GM21367 (cell line): ENCODE data around the gene FAR2.
"Not testable (repeated sequence)": the region's sequence is repeated elsewhere in the genome, so short reads cannot be mapped to it uniquely, and the experiment has no call there.

Experiments
- ATAC-seq: cut with Tn5 transposase; IDR thresholded peaks from one replicate; pipeline ENCODE4 v1.9.1; 2021; ENCODE audit not compliant: unreplicated experiment

The FAR2 gene

DNA sequence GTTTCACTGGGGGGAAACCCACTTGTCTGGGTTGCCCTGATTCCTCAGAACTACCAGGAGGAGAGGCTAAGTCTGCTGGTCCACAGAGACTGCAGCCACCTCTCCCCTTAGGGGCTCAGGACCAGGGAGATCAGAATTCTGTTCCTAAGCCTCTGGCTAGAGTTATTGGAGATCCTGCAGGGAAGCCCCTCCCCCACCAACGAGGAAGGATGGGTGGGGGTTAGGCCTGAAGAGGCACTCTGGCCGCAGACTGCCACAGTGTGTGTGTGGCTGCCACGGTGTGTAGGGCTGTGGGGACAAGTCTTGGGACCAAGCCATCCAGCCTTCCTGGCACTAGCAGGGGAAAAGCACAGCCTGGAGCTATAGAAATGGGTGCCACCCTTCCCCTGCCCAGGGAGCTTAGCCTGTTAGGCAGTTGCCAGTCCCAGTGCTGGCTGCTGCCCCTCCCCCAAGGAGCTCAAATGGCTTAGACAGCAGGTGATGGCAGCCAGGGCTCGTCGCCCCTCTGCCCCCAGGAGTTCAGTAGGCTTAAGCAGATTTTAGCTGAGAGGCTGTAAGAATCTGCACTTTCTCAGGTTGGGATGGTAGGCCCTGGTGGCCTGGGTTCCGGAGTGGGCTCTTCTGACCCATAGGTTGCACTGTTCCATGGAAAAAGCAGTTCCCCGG, 124.2 kb downstream of the FAR2 start:
- no peak for ATAC-seq

DNA sequence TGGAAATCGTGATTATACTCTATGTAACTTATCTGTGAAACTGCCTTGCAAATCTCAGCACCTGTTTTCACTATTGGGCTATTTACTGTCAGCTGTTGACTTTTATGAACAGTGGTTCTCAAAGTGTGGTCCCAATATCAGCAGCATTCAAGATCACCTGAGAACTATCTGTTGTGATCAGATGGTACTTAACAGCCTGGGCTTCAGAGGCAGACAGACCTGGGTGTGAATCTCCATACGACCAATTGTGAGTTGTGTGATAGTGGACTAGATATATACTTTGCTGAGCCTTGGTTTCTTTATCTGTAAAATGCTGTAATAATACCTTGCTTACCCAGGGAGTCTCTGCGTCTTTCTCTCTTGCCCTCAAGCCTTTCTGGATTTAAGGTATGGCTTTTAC, 126.8 kb downstream of the FAR2 start:
- no peak for ATAC-seq

DNA sequence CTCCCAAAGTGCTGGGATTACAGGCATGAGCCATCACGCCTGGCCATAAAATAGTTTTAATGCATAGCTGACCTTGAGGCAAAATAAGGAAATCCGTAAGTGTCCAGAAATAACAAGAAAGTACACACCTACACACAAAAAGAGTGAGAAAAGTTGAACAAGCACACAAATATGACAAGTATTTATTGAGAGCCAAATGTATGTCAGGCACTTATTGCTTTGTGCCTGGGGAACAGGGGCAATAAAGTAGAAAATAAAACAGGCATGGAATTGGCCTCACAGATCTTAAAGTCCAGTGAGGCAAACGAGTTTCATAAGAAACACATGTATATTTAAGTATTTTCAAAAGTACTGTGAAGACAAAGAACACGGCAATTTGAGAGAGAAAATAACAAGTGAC, 128.2 kb downstream of the FAR2 start:
- ATAC-seq, result no peak

DNA sequence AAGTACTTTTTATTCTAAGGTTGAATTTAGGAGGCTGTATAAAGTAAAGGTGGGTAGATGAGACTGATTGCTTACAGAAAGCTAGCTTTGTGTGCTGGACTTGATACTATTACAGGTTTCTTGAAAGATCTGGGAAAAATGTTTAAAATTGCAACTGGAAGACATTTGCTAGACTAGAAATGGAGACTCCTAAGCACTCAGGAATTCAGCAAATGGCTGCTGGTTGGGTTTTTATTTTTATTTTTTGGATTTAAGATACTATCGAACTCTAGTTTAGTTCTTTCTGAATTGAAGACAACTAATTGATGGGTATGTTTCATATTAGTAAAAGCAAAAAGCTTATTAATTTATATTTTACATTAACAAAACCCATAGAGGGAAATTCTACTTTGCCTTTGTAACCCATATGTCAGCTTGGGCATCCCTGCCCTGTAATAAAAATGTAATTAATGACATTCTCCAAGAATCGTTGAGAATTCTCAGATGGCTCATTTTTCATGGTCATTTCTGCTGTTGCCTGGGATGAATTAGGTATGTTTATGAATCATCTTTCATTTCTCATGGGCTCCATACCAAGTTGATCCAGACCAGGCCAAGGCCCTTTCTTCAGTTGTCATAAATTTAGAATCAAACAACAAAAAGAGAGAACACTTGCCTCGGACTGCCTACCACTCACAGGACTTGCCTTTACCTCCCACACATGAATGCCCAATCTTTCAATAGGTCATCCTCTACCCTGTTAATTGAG, 129.8 kb downstream of the FAR2 start:
- no peak for ATAC-seq

DNA sequence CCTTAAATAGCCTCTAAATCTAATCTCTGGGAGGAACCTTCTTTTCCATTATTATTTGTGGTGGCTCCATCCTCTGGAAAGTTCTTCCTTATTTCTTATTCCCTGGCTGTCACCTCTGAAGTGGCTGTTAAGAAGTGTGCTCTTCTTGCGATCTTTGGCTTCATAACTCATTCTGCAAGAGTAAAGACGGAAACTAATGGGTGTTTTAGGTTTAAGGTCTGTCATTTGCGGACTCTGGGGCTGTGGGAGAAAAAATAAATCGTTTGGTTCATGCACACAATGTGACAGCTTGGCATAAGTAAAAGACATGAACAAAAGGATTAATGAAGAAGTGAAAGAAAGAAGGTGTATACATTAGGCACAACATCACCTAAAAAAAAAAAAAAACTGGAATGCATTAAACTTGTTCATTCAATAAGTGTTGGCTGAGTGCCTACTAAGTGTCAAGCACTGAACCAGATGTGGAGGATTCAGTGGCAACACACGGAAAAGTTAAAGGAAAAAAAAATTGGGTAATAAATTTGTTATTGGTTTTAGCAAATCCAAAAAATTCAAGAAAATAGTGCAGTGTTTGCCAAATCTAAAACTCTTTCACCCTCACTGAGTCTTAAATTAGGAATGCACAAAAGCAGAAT, 132.4 kb downstream of the FAR2 start:
- no peak for ATAC-seq

DNA sequence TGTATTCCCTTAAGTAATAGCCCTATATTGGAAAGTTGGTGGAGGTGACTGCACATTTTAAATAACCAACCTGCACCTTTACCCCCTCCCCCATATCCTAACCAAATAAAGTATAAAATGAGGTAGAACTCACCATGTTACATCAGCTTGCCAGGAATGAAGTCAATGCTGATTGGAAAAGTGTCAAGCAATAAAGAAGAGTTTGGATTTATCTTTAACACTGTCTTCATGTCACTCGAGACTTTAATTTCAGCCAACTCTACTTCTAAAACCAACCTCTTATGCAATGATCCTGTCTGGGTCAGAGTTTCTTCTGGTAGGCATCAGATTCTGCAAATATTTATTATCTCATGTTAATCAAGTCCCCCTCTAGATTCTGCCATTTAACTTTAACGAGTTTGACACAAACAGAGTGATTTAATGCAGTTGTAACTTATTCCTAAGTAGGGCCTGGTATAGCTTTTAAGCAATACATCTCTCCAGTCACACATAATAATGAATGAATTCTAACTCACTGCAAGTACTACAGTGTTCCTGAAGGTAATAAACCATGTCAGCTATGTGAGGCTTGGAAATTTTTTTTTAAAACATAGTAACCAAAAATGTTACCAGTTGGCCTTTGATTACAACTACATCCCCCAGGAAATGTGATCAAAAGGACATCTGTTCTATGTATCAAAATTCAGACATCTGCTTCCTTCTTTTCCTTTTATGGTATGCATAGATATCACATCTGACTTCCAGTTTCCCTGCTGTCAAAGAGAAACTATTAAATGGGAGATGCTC, 133.1 kb downstream of the FAR2 start:
- no peak for ATAC-seq

DNA sequence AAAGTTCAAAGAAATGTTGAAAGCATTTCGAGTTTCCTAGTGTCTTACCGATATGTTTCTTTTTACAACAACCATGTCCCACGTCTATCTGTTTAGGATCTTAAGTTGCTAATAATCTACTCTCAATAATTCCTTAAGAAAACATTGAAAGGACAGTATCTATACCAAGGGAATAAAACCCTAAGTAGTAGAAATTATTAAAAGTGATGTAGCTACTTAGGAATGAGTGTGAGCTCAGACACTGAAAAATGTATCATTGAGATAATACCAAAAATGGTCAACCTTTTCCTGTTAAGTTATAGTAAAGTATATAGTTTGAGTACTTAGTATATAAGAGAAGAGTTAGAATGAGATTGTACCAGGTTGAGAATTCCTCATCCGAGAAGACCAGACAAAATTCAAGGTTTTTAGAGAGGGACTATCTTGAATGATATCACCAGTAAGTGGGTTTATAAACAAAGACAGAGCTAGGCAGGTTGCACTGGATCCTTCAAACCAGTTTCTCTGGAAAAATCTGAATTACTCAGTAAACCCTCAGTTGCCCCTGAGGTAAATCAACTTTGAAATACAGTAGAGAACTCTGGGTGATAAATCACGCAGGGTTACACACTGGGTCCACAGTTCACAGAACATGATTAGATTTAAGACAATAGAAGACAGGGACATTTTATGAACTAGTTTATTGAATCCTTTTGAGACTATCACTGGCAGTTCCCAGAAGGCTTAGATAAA, 135.1 kb downstream of the FAR2 start:
- no peak for ATAC-seq

DNA sequence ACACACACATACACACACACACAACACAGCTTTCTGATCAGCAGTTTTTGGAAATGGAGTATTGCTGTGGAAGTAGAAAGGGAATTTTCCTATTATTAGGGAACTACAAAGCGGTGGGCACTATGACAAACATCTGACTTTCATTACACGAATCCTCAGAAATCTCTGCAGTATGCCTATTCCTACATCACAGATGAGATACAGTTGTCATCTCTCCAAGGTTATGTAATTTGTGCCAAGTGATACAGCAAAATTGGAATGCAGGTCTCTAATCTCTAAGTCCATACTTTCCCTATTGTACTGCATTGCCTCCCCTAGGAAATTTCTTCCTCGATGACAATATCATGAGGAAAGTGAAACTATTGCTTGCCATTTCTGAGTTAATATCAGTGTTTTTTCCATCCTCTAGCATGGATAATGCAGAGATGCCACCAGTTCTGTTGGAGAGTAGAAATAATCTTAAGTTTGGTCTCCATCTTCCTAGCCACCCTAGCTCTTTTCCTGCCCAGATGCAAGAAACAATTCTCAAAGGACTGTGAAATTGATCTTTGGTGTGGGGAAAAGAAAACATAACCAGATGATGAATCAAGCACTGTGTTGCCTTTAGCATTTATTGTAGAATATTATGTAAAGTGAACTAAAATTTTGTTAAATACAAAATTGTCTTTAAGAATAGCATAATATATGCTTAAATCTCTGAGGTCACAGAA, 137.2 kb downstream of the FAR2 start:
- ATAC-seq, result no peak

DNA sequence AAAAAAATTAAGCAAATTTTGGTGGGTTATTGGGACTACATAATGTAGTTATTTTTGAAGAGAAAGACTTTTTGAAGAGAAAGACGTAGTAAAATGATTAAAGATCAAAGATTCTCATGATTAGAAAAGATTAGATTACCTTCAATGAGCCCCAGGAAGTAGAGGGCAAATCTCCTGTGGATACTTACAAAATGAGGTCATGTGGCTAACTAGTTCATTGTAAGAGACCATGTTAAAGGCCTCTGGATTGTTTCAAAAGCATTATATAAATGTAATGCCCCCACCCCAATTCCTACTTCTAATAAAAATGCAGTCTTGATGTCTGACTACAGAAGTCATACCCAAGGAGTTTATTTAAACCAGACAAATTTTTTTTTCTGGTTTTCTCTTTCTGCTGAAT, 138.5 kb downstream of the FAR2 start:
- ATAC-seq, result no peak

DNA sequence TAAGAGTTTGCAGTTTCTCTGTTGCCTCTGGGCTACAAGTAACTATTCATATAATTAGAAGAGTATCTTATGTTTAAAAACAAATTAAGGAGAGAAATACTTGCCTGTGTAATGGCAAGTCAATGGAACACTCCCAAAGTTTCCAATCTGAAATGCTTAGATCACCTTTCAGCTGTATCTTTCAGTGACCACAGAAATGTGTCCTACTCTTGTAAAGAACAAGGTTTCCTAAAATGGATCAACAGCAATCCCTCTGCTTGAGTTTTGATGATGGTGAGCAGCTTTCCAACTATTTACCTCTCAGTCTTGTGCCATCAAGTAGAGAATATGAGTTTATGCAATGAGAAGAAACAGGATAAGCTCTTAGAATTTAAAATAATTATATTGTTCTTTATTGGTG, 139.0 kb downstream of the FAR2 start:
- ATAC-seq, result no peak

DNA sequence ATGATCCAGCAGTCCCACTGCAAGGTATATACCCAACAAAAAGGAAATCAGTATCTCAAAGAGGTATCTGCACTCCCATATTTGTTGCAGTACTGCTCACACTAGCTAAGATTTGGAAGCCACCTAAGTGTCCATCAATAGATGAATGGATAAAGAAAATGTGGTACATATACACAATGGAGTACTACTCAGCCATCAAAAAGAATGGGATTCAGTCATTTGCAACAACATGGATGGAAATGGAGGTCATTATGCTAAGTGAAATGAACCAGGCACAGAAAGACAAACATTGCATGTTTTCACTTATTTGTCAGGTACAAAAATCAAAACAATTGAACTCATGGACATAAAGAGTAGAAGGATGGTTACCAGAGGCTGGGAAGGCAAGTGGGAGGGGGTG, 141.4 kb downstream of the FAR2 start:
- ATAC-seq, result not testable (repeated sequence)

DNA sequence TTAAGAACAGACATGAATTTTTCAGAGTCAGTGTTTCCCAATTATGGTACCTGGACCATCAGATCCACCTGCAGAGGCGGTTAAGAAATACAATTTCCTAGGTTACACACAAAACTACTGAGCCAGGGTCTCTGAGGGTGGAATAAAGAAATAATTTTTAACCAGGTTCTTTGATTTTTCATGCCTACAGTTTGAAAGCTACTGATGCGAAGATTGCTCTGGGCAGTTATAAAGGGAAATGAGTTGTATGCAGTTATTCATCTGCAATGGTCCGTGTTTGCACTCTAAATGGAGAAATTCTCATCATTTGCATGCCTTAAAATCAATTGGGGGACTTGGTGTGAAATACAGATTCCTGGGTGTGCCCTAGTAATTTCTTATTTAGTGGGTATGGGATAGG, 142.1 kb downstream of the FAR2 start:
- no peak for ATAC-seq

DNA sequence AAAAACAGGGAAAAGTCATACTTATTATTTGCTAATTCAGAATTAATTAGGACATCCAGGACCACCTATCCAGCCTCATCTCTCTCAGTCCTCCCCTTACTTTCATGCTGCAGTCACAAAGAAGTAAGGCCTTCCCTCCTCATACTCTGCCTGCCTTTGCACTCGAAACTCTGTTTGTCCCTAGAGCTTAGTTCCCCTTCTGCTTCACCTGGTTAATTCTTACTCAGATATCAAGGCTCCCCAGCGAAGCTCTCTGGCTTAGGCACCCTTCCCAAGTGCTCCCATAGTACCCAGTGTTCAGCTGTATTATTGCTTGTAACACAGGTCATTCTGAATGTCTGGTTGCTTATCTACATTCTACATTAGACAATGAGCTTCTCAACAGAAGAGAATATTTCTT, 150.6 kb downstream of the FAR2 start:
- ATAC-seq, result no peak

DNA sequence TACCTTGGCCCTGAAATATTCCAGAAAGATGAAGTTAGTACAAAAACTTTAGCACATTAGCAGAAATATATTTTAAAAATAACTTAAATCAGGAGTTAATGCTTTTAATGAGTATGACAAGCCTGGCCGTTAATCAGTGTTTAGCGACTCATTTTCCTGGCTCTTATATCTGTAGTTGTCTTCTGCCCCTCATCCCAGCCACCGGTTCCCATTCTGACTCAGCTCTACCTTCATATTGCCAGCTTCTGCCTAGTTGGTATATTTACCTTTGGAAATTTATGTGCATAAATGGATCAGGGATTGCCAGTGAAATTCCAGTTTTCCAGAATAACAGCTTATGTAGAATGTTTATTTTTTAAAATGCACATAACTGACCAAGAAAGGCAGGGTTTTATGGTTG, 152.0 kb downstream of the FAR2 start:
- ATAC-seq, result no peak

DNA sequence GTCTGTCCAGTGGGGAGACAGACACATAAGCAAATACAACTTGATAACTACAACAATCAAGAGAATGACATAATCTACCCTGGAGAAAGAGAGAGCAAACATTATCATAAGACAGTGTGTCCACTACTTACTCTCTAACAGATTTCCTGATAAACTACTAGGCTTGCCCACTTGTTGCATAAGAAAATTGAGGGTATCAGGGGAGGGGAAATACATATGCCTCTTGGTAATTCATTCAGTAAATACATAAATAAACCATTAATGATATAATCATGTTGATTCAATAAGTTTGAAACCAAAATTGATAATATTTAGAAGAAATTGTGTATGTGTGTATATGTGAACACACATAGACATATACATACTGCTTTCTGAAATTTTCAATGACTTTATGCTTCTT, 155.3 kb downstream of the FAR2 start:
- no peak for ATAC-seq

DNA sequence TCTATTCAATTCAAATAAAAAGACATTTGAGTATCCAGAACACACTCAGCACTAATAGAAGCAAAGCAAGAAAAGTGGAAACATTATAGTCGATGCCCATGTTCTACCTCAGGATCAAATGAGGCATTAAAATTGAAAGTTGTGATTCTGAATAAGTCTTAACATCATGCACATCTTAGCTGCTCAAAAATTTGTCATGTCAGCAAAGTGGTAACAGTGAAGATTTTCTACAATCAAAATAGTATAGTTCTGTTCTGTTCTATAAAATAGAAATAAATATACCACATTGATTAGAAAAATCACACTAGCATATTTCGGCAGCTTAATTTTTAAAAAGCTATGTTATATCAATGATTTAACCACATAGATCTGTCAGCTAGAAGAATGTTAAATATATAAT, 157.2 kb downstream of the FAR2 start:
- no peak for ATAC-seq

DNA sequence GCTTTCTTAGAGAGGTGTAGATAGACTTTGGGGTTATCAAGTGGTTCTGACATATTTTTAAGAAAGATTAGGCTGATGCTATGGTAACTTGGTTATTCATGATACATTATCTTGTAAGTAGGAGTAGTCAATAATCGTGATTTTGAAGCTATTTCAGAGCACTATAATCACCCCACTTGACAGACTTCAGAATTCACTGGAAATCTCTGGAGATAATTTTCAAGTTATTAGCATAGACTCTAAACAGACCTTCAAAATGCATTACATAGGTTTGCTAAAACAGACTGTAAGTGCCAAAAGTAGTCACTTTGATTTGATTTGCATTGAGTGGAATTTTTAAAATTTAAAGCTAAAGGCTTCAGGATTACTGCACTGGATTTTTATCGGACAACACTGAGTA, 157.6 kb downstream of the FAR2 start:
- no peak for ATAC-seq

DNA sequence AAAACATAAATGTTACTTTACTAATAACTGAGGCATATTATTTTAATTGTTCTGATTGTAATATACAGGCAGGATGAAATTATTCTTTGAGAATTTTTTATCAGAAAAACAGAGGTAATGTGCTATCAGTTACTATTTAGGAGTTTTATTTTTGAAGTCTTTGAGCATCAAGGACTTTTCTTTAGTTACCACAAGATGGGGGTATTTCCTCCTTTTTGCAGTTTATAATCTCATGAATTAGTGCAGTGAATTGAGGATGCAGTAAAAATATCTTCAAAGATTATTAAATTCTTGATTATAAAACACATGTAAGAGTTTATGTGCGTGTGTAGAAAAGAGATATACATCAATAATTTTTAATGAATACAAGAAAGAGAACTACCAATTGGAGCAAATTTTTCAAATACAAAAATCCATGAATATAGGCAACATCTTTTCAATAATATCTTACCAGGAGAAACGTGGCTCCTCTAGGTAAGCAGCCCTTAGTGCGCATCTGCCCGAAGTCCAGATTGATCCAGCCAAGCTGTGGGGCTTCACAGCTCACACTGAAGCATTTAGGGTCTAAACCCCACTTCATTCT, 160.3 kb downstream of the FAR2 start:
- no peak for ATAC-seq

DNA sequence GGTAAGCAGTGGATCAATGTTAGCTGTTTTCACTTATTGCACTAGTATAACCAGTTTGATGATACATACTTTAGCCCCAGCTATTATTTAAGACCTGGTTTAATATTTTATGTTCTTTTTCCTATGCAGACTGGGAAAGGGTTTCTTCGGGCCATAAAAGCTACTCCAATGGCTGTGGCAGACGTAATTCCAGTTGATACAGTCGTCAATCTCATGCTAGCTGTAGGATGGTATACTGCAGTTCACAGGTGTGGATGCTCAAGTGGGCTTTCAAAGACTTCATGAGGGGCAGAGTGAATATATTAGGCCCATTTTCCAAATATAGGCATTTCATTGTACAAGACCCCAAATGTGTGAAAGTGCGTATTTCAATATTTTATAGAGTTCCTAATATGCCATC, 161.8 kb downstream of the FAR2 start:
- ATAC-seq, result no peak

DNA sequence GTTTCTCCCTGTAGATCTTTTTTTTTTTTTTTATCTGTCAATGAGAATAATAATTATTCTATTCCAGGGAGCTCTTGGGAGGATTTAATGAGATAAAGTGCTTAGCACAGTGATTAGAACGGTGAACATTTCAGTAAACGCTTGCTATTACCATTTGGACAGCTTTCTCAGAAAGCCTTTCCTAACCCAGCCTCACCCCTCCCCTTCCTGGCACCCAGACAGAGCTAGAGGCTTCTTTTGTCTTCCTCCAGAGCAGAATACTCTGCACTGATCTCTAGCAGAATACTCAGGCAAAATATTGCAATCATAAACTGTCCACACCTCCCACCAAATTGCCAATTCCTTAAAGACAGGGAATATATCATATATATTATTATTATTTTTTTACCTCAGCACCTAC, 165.3 kb downstream of the FAR2 start:
- ATAC-seq, result no peak
